Esophagus muscularis mucosa (tissue), 4 donors: ENCODE data around the gene TBC1D9B. TPM values are rescaled to one million over a fixed set of nuclear protein-coding genes. Genes with fewer than 3 reads are reported as not detected.
A peak's percentile ranks its signal among the peaks of the same experiment; 100 is the strongest.

Experiments used
- DNase-seq: peaks from one replicate; pipeline ENCODE4 v3.0.0-alpha.2; 2017; ENCODE audit errors: extremely low spot score
- H3K27ac ChIP-seq, 4 donors: fragments of 200-600 bp; sonication (generic); replicated peaks in 1 of 4; 1 replicate in 3 of 4; 2 replicates in 1 of 4; pipeline ENCODE4 v1.5.1; 2016 to 2019; ENCODE audit warnings: mild to moderate bottlenecking in 1 of 4
- H3K27me3 ChIP-seq, 4 donors: fragments of 200-600 bp; sonication (generic); one replicate each; pipeline versions ENCODE4 v1.5.1 to v1.6.0; 2016 to 2019
- H3K36me3 ChIP-seq, 4 donors: fragments of 200-600 bp; sonication (generic); one replicate each; pipeline ENCODE4 v1.5.1; 2016 to 2019
- H3K4me1 ChIP-seq, 4 donors: fragments of 200-600 bp; sonication (generic); one replicate each; pipeline ENCODE4 v1.5.1; 2016 to 2019
- H3K4me3 ChIP-seq, 4 donors: fragments of 200-600 bp; sonication (generic); 1 replicate in 2 of 4; 2 replicates in 2 of 4; pipeline ENCODE4 v1.5.1; 2016 to 2019; ENCODE audit warnings: mild to moderate bottlenecking in 4 of 4, moderate library complexity in 1 of 4
- H3K9me3 ChIP-seq, 4 donors: fragments of 200-600 bp; sonication (generic); 1 replicate in 3 of 4; 2 replicates in 1 of 4; pipeline ENCODE4 v1.5.1; 2016 to 2019
- EP300 ChIP-seq: sonication (generic); formaldehyde crosslinking; IDR thresholded peaks from one replicate; pipeline ENCODE4 v1.6.1; 2017; ENCODE audit warnings: antibody characterized with exemption
- POLR2A ChIP-seq: fragments of 450-650 bp; IDR thresholded peaks from one replicate; pipeline ENCODE4 v1.6.1; 2017; ENCODE audit warnings: antibody characterized with exemption, moderate library complexity, mild to moderate bottlenecking, low read depth
- POLR2AphosphoS5 ChIP-seq, 2 donors: sonication (generic); formaldehyde crosslinking; IDR thresholded peaks; one replicate each; pipeline ENCODE4 v1.6.1; 2017; ENCODE audit warnings: antibody characterized with exemption in 2 of 2
- WGBS: methylation state at CpG from one replicate; pipeline ENCODE4 v1.1.5; 2018; 5-methylcytosine and 5-hydroxymethylcytosine counted together
- intact Hi-C: fragments of 100-400 bp; cut with DNase I; formaldehyde crosslinking; loops from one replicate; pipeline ENCODE4 v1.15.1; 2023
- total RNA-seq, 4 donors: library from RNA; depleted of rRNA; stranded (reverse); fragments of >200 nt; gene quantifications; one replicate each; pipeline versions ENCODE4 v1.1.0 to v1.2.1, GENCODE V29; 2016
- TF ChIP-seq, protein P1 (sequence below), 3 experiments: fragments of 200-600 bp in 2 of 3; fragments of 450-650 bp in 1 of 3; sonication (generic) in 2 of 3; IDR thresholded peaks; one replicate each; pipeline ENCODE4 v1.5.1; 2017 to 2019; ENCODE audit warnings: antibody characterized with exemption in 3 of 3, mild to moderate bottlenecking in 2 of 3, moderate library complexity in 1 of 3

The TBC1D9B gene
- total RNA-seq, 4 donors from 2014 or later, result 80.2 to 229 (median 143) TPM

DNA sequence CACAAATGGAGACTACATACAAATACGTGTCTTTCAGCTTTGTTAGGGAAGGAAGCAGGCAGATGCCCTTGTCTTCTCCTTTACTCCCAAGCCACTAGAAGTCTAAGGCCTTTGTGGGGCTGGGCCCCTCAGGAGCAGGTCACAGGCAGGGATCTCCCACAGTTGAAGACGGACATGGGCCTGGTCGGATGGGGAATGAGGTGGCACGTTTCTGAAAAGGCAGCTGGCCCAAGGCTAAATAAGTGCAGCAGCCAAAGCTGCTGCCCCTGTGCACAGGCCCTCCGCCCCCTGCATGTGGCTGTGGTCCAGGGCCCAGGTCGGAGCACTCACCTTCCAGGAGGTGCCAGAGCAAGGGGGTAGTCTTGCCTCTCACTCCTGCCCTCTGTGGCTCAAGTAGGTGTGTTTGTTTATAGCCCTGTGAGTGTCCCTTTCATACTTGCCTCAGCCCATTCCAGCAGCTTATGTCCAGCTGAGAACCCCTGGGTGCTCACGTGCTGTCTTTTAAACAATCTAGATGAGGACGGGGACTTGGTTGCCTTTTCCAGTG lies 85.2 kb downstream of the TBC1D9B start:
- no peaks in the 10 kb centered on the region for H3K9me3 ChIP-seq
- WGBS, result 60% methylated on average over 6 of the region's 8 CpGs

DNA sequence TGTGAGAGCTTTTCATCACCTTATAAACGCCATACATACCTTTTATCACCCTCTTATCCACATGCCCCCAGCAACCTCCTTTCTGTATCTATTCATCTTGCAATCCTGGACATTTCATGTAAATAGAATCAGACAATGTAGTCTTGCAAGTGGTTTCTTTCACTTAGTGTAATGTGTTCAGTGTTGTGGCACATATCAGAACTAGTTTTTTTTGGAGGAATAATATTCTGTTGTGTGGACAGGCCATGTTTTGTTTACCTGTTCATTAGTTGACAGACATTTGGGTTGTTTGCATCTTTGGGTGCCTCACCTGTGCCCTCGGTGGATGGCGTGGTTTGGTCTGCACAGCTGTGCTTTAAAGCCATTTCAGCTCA lies 85.7 kb downstream of the TBC1D9B start:
- no peak for DNase-seq
- Histone ChIP-seq H3K36me3 (peaks cover 37 to 53% (median 48%) of the 10 kb centered on the region in 4 donors), H3K9me3 (no peaks in the 10 kb centered on the region), H3K4me3 (peak overlapping the region; percentile 93 to 100 (median 96)), H3K27me3 (no peaks in the 10 kb centered on the region), H3K4me1 (peaks cover 67 to 89% (median 88%) of the 10 kb centered on the region in 4 donors), H3K27ac (peak overlapping the region; percentile 99 to 100 (median 100))
- 58% methylated on average over 3 of the region's 3 CpGs for WGBS
- TF ChIP-seq POLR2AphosphoS5 (IDR thresholded peaks at IDR 0.05), result no peak
- intact Hi-C loops, result loop anchor here (5.0 kb wide), 1 partner anchor 35 kb away; the partner anchor contains the start of gene MRNIP

More for the DNA sequence above, 85.2 kb downstream of the TBC1D9B start:
- DNase-seq, result no peak
- H3K36me3 ChIP-seq, result peaks cover 42 to 57% (median 51%) of the 10 kb centered on the region in 4 donors
- intact Hi-C loops, result loop anchor here (5.0 kb wide), 1 partner anchor 35 kb away; the partner anchor contains the start of gene MRNIP
- peaks cover 67 to 89% (median 88%) of the 10 kb centered on the region in 4 donors for H3K4me1 ChIP-seq
- peak overlapping the region; percentile 99 to 100 (median 100) for H3K27ac ChIP-seq
- no peaks in the 10 kb centered on the region for H3K27me3 ChIP-seq
- TF ChIP-seq EP300, result no peak
- no peak for TF ChIP-seq POLR2AphosphoS5 (IDR thresholded peaks at IDR 0.05)
- no peak for TF ChIP-seq POLR2A
- TF ChIP-seq, protein P1, sequence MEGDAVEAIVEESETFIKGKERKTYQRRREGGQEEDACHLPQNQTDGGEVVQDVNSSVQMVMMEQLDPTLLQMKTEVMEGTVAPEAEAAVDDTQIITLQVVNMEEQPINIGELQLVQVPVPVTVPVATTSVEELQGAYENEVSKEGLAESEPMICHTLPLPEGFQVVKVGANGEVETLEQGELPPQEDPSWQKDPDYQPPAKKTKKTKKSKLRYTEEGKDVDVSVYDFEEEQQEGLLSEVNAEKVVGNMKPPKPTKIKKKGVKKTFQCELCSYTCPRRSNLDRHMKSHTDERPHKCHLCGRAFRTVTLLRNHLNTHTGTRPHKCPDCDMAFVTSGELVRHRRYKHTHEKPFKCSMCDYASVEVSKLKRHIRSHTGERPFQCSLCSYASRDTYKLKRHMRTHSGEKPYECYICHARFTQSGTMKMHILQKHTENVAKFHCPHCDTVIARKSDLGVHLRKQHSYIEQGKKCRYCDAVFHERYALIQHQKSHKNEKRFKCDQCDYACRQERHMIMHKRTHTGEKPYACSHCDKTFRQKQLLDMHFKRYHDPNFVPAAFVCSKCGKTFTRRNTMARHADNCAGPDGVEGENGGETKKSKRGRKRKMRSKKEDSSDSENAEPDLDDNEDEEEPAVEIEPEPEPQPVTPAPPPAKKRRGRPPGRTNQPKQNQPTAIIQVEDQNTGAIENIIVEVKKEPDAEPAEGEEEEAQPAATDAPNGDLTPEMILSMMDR (IDR thresholded peaks at IDR 0.05), result no peak
- peak overlapping the region; percentile 93 to 100 (median 96) for H3K4me3 ChIP-seq

DNA sequence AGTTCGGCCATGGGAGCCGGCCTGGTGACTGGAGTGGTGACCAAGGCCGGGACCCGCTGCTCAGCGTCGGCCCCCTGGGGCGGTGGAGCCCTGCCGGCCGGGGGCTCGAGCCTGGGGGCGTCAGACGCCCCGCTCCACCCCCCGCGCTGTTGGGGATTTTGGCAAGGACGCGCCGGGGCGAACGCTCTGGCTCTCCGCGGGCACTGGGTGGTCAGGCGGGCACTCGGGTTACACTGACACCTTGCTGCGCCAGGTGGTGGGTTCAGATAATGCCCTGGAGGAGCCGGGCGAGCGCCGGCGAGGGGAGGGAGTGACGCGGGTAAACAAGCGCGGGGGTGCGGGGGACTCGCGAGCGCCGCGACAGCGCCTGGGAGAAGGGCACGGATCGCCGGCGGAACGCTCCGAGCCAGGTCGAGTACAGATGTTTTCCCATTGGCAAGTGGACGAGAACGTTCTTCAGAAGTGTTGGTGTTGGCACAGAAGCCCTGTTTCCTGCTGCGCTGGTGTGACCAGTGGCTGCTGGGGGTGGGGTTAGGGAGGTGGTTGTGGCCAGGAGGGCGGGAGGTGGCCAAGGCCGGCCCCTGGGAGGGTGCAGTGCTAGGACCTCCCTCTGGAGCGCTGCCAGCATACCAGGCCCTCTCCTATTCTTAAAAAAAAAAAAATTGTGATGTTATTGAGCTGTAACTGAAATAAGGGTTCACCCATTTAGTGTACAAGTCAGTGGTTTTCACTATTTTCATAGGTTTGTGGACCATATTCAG lies 86.2 kb downstream of the TBC1D9B start:
- Histone ChIP-seq H3K4me3 (peak overlapping the region; percentile 93 to 100 (median 96)), H3K9me3 (no peaks in the 10 kb centered on the region), H3K36me3 (peaks cover 32 to 47% (median 42%) of the 10 kb centered on the region in 4 donors), H3K27ac (peak overlapping the region; percentile 99 to 100 (median 100)), H3K4me1 (peaks cover 67 to 89% (median 88%) of the 10 kb centered on the region in 4 donors), H3K27me3 (no peaks in the 10 kb centered on the region)
- intact Hi-C loops, result loop anchor here (5.0 kb wide), 1 partner anchor 36 kb away; the partner anchor contains the start of gene MRNIP
- TF ChIP-seq, protein P1 (IDR thresholded peaks at IDR 0.05), result no peak
- TF ChIP-seq EP300 (no peak), POLR2A (peak; percentile 42), POLR2AphosphoS5 (IDR thresholded peaks at IDR 0.05) (peak; percentile 97 to 98)
- WGBS, result 0% methylated on average over 4 of the region's 54 CpGs
- peak; percentile 98 for DNase-seq

DNA sequence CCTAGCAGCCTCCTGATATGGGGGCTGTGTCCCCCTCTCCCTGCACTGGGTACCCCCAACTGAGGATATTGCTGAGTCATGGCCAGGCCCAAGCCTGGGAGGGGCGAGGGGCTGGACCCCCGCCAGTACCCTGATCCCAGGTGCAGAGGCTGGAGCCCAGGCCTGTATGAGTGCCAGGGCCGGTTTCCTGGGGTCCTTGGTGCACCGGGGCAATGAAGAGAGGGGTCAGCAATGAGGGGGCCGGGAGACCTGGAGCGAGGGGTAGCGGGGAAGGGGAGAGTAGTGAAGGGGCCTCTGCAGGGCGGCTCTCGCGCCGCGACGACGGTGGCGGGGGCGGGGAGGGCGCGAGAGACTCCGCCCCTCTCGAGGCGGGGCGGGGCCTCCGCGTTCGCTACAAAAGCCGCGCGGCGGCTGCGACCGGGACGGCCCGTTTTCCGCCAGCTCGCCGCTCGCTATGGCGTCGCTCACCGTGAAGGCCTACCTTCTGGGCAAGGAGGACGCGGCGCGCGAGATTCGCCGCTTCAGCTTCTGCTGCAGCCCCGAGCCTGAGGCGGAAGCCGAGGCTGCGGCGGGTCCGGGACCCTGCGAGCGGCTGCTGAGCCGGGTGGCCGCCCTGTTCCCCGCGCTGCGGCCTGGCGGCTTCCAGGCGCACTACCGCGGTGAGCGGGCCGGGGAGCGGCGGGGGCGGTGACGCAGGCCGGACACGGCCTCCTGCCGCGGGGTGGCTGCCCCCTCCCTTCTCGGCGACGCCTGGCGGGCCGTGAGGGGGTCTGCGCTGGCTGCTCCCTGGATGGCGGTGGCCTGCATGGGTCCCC lies 87.0 kb downstream of the TBC1D9B start, which contains the start of gene SQSTM1:
TSS of gene SQSTM1 (plus strand) at position 423 of the 815 bp plus-strand sequence. CDS start at position 455, 32 bp downstream.
- intact Hi-C loops, result loop anchor here (5.0 kb wide), 1 partner anchor 37 kb away; the partner anchor contains the start of gene MRNIP
- Histone ChIP-seq H3K4me1 (peaks cover 62 to 84% (median 83%) of the 10 kb centered on the region in 4 donors), H3K9me3 (no peaks in the 10 kb centered on the region), H3K4me3 (peak within 1 kb of the TSS; percentile 93 to 100 (median 96)), H3K27me3 (no peaks in the 10 kb centered on the region), H3K36me3 (peaks cover 24 to 39% (median 34%) of the 10 kb centered on the region in 4 donors), H3K27ac (peak within 1 kb of the TSS; percentile 99 to 100 (median 100))
- TF ChIP-seq POLR2A, result peak; percentile 93
- no peak for TF ChIP-seq EP300
- TF ChIP-seq POLR2AphosphoS5 (IDR thresholded peaks at IDR 0.05), result peak; percentile 96 to 100
- TF ChIP-seq, protein P1 (IDR thresholded peaks at IDR 0.05), result no peak
- DNase-seq, result peak; percentile 93
- WGBS, result 0% methylated on average over 16 of the region's 81 CpGs
